Activated CD8-positive, alpha-beta memory T cell treated with anti-CD3 and anti-CD28 coated beads, Interleukin-2, amount 10 ng/mL, durations not matched to agents 7 days and 5 days (primary cell): Measurements from ENCODE around the gene SHC2. TPM values are rescaled to one million over a fixed set of nuclear protein-coding genes. Genes with fewer than 3 reads are reported as not detected.

Source experiments
- ATAC-seq: fragments of 150-1000 bp; cut with Tn5 transposase; one replicate; pipeline ENCODE4 v1.10.0; 2021; ENCODE audit warnings: moderate library complexity
- CTCF ChIA-PET: fragments of 350-600 bp; sonication (Branson Sonifier 250); formaldehyde crosslinking; loops from one replicate; lab custom pipeline; 2021; ENCODE audit warnings: antibody characterized with exemption; lab: Charles Lee
- DNase-seq: peaks from one replicate; pipeline ENCODE4 v3.0.0-alpha.2; 2020
- H3K27ac Mint-ChIP-seq: one replicate; pipeline ENCODE4 v1.8.0; 2021; ENCODE audit warnings: mild to moderate bottlenecking, mixed read lengths
- H3K27me3 Mint-ChIP-seq: one replicate; pipeline ENCODE4 v1.8.0; 2021; ENCODE audit warnings: mixed read lengths
- H3K36me3 Mint-ChIP-seq: one replicate; pipeline ENCODE4 v1.8.0; 2021; ENCODE audit warnings: mild to moderate bottlenecking, mixed read lengths
- H3K4me1 Mint-ChIP-seq: one replicate; pipeline ENCODE4 v1.8.0; 2021; ENCODE audit warnings: mixed read lengths
- H3K4me3 Mint-ChIP-seq: one replicate; pipeline ENCODE4 v1.8.0; 2021; ENCODE audit warnings: mild to moderate bottlenecking, moderate library complexity, mixed read lengths
- H3K9me3 Mint-ChIP-seq: one replicate; pipeline ENCODE4 v1.8.0; 2022; ENCODE audit warnings: low read depth, mixed read lengths
- total RNA-seq, 2 experiments: library from RNA; stranded (reverse); gene quantifications; one replicate each; pipeline ENCODE4 v1.2.3, GENCODE V29; 2021

SHC2 gene
- total RNA-seq, 2 experiments from 2014 or later: not detected

DNA sequence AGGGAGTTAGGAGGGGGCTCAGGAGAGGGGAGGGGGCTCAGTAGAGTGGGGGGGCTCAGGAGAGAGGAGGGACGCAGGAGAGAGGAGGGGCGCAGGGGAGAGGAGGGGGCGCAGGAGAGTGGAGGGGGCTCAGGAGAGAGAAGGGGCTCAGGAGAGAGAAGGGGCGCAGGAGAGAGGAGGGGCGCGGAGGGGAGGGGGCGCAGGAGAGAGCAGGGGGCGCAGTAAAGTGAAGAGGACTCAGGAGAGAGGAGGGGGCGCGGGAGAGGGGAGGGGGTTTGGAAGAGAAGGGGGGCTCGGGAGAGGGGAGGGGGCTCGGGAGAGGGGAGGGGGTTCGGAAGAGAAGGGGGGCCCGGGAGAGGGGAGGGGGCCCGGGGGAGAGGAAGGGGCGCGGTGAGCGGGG is 36.2 kb upstream of the SHC2 start:
- DNase-seq (no peak), ATAC-seq (no peak)
- Mint-ChIP-seq H3K36me3 (peaks cover 3% of the 10 kb centered on the region), H3K4me3 (no peak overlapping the region), H3K27me3 (peaks cover 18% of the 10 kb centered on the region), H3K4me1 (peaks cover 2% of the 10 kb centered on the region), H3K9me3 (peaks cover 3% of the 10 kb centered on the region), H3K27ac (no peak overlapping the region)
- CTCF ChIA-PET: no interaction called here

DNA sequence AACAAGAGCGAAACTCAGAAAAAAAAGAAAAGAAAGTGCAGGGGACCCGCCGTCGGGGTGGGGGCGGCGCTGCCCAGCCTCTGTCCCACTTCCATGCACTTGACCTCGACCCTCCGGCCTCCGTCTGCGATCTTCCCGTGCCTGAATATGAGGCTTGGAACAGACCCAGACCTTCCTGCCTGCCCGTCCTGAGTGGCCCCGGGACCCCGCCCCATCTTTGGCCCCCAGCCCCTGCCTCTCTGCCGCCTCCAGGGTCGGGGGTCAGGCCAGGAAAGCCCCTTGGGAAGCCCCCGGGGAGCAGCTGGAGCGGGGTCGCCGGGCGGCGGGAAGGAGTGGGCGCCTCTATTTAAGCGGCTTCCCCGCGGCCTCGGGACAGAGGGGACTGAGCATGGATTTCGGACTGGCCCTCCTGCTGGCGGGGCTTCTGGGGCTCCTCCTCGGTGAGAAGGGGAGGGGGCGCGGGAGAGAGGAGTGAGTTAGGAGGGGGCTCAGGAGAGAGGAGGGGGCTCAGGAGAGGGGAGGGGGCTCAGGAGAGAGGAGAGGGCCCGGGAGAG is 35.4 kb upstream of the SHC2 start, which contains the start of gene MADCAM1:
Gene MADCAM1, plus strand, starts transcription at position 375 of the 554 bp plus-strand sequence. Its CDS starts 14 bp downstream, at position 389.
- Mint-ChIP-seq H3K27me3 (peaks cover 18% of the 10 kb centered on the region), H3K9me3 (peaks cover 3% of the 10 kb centered on the region), H3K27ac (no peak within 1 kb of the TSS), H3K4me3 (no peak within 1 kb of the TSS), H3K4me1 (peaks cover 2% of the 10 kb centered on the region), H3K36me3 (peaks cover 3% of the 10 kb centered on the region)
- CTCF ChIA-PET: interaction anchor here (1.1 to 3.1 kb wide), 6 partner anchors 8 to 35 kb away, joined by 3 to 23 read pairs (median 6); partner anchors contain the start of gene CDC34
- DNase-seq: no peak
- no peak for ATAC-seq

DNA sequence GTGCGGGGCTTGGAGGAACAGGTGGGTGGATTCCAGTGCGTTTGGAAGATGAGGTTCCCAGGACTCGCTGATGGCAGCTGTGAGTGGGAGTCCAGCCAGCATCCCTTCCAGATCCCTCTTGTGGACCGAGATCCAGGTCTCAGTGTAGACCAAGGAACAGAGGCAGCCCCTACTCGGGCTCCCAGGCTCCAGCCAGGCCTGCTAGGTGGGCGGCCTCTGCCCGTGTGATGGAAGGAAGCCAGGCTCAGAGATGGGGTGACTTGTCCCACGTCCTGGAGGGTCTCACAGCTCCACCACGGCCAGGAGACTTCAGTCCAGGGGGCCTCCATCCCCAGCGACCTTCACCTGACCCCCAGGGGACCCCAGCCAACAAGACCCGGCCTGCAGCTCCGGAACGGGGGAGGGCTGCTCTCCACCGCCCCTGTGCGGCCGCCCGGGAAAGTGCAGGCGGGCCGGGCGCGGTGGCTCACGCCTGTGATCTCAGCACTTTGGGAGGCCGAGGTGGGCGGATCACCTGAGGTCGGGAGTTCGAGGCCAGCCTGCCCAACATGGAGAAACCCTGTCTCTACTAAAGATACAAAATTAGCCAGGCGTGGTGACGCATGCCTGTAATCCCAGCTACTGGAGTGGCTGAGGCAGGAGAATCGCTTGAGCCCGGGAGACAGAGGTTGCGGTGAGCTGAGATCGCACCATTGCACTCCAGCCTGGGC is 34.7 kb upstream of the SHC2 start:
- Mint-ChIP-seq H3K27me3 (peaks cover 18% of the 10 kb centered on the region), H3K27ac (no peak overlapping the region), H3K4me3 (no peak overlapping the region), H3K9me3 (peaks cover 3% of the 10 kb centered on the region), H3K4me1 (peaks cover 2% of the 10 kb centered on the region), H3K36me3 (peaks cover 3% of the 10 kb centered on the region)
- ATAC-seq: peak; percentile 40
- DNase-seq: peak; percentile 66
- CTCF ChIA-PET: interaction anchor here (1.1 to 3.1 kb wide), 6 partner anchors 8 to 36 kb away, joined by 3 to 23 read pairs (median 6); partner anchors contain the start of gene CDC34

DNA sequence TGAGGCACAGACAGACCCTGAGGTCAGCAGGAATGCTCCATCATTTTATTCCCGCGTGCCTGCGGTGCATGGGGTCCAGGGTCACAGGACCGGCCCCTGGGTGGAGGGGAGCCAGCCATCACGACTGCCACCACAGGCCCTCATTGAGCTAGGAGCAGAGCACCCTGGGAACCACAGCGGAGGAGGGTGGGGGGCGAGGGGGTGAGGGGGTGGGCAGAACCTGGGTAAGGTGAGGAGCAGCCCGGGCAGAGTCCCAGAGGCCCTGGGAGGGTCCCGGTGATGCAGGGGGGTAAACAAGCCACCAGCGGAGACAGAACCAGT is 34.2 kb upstream of the SHC2 start:
- no peak overlapping the region for H3K4me3 Mint-ChIP-seq
- no peak for DNase-seq
- no peak overlapping the region for H3K27ac Mint-ChIP-seq
- peaks cover 18% of the 10 kb centered on the region for H3K27me3 Mint-ChIP-seq
- H3K36me3 Mint-ChIP-seq: peaks cover 3% of the 10 kb centered on the region
- peaks cover 3% of the 10 kb centered on the region for H3K9me3 Mint-ChIP-seq
- CTCF ChIA-PET: interaction anchor here (1.1 to 3.1 kb wide), 5 partner anchors 9 to 37 kb away, joined by 3 to 23 read pairs (median 5); partner anchors contain the start of gene CDC34
- no peak for ATAC-seq
- H3K4me1 Mint-ChIP-seq: peaks cover 5% of the 10 kb centered on the region

DNA sequence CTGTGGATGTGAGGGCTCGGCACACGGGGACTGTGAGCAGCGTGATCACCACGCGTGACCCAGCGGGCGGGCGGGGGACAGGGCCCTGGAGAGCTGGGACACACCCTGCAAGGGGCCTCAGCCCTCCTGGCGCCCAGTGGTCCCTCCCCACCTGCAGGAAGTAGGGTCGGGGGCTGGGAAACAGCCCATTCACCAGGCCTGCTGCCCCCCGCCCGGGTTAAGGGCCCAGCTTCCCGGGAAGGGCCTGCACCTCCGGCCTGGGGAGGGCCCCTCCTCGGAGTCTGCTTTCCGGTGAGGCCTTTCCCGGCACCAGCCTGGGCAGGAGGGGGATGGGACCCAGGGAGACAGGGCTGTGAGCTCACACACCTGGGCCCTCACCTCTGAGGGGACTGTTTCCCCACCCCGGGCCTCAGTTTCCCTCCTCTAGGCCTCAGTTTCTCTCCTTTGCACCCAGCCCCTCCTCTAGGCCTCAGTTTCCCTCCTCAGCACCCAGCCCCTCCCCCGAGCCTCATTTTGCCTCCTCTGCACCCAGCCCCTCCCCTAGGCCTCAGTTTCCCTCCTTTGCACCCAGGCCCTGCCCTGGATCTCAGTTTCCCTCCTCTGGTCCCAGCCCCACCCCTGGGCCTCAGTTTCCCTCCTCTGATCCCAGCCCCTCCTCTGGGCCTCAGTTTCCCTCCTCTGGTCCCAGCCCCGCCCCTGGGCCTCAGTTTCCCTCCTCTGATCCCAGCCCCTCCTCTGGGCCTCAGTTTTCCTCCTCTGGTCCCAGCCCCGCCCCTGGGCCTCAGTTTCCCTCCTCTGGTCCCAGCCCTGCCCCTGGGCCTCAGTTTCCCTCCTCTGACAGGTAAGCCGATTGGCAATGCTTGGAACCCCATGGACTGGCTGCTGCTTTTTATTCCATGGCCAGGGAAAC is 33.6 kb upstream of the SHC2 start:
- Mint-ChIP-seq H3K9me3 (peaks cover 3% of the 10 kb centered on the region), H3K27me3 (peaks cover 17% of the 10 kb centered on the region), H3K4me3 (no peak overlapping the region), H3K27ac (no peak overlapping the region), H3K36me3 (peaks cover 3% of the 10 kb centered on the region), H3K4me1 (peaks cover 7% of the 10 kb centered on the region)
- CTCF ChIA-PET: interaction anchor here (3.1 kb wide), 1 partner anchor 11 kb away, joined by 23 read pairs; no protein-coding TSS in a partner anchor
- DNase-seq: peak; percentile 39
- ATAC-seq: no peak

DNA sequence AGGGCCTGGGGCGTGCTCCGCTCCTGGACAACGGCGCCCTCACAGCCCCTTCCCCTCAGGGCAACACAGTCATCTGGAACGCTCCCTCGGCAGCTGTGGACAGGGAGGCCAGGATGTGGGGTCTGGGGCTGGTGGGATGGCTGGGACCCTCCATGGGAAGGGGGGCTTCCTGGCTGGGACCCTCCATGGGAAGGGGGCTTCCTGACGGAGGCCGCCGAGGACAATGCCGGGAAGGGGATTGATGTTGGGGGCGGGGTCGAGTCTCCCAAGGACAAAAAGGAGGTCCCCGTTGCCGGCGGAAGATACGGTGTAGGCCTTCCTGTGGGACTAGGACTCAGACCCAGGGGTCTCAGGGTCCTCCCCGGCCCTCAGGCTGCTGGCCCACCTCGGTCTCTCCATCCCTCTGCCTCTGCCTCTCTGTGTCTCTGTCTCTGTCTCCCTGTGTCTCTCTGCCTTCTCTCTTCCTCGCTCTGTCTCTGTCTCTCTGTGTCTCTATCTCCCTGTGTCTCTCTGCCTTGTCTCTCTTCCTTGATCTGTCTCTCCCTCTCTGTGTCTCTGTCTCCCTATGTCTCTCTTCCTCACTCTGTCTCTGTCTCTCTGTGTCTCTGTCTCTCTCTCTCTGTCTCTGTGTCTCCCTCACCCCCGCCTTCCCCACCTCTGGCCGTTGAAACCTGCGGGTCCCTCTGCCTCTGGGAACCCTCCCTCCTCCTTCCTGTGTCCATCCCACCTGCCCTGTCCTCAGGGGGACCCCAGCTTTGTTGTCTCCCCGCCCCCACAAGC is 32.7 kb upstream of the SHC2 start:
- CTCF ChIA-PET: interaction anchor here (3.1 kb wide), 1 partner anchor 12 kb away, joined by 23 read pairs; no protein-coding TSS in a partner anchor
- Mint-ChIP-seq H3K27me3 (peaks cover 12% of the 10 kb centered on the region), H3K27ac (no peak overlapping the region), H3K4me1 (peaks cover 8% of the 10 kb centered on the region), H3K9me3 (peaks cover 3% of the 10 kb centered on the region), H3K4me3 (no peak overlapping the region), H3K36me3 (peaks cover 3% of the 10 kb centered on the region)
- DNase-seq: no peak
- ATAC-seq: no peak

DNA sequence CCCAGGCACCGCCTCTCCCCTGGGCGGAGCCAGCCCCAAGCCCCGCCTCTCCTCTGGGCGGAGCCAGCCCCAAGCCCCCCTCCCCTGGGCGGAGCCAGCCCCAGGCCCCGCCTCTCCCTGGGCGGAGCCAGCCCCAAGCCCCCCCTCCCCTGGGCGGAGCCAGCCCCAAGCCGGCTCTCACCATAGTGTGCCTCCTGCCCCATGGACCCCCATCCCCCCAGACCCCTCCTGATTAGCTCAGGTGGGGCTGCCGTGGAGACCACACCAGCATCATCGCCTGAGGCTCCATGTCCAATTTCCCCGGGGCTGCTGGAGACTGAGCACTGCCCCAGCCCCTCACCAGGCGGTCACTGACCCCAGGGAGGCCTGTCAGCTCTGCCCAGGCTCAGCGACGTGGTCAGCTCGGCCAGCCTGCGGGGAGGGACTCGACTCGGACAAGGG is 31.3 kb upstream of the SHC2 start:
- Mint-ChIP-seq H3K36me3 (peaks cover 3% of the 10 kb centered on the region), H3K4me3 (no peak overlapping the region), H3K27ac (no peak overlapping the region), H3K9me3 (peaks cover 3% of the 10 kb centered on the region), H3K4me1 (peaks cover 11% of the 10 kb centered on the region), H3K27me3 (peaks cover 6% of the 10 kb centered on the region)
- DNase-seq (no peak), ATAC-seq (peak; percentile 8)
- CTCF ChIA-PET: interaction anchor here (2.6 kb wide), 1 partner anchor 19 kb away, joined by 9 read pairs; no protein-coding TSS in a partner anchor

DNA sequence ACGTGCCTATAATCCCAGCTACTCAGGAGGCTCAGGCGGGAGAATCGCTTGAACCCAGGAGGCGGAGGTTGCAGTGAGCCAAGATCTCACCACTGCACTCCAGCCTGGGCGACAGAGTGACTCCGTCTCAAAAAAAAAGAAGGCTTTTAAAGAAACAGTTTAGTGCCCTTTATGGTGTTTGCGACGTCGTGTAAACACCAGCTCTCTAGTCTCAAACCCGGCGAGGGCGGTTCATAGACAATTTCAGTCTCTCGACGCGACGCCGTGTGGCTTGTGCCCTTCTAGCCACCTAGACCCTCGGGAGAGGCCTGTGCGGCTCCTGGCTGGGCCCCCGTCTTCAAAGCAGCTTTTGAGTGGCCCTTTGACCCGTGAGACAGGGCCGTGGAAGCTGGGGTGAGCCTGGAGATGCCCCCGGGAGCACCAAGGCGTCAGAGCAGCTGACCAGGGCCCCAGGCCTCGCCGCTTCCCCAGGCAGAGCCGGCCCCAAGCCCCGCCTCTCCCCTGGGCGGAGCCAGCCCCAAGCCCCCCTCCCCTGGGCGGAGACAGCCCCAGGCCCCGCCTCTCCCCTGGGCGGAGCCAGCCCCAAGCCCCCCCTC is 30.4 kb upstream of the SHC2 start:
- H3K27ac Mint-ChIP-seq: no peak overlapping the region
- peaks cover 6% of the 10 kb centered on the region for H3K27me3 Mint-ChIP-seq
- no peak overlapping the region for H3K4me3 Mint-ChIP-seq
- CTCF ChIA-PET: interaction anchor here (0.7 to 2.6 kb wide), 3 partner anchors 15 to 48 kb away, joined by 3 to 9 read pairs (median 7); no protein-coding TSS in a partner anchor
- no peak for ATAC-seq
- H3K9me3 Mint-ChIP-seq: peaks cover 3% of the 10 kb centered on the region
- peaks cover 11% of the 10 kb centered on the region for H3K4me1 Mint-ChIP-seq
- peak; percentile 41 for DNase-seq
- peaks cover 3% of the 10 kb centered on the region for H3K36me3 Mint-ChIP-seq

DNA sequence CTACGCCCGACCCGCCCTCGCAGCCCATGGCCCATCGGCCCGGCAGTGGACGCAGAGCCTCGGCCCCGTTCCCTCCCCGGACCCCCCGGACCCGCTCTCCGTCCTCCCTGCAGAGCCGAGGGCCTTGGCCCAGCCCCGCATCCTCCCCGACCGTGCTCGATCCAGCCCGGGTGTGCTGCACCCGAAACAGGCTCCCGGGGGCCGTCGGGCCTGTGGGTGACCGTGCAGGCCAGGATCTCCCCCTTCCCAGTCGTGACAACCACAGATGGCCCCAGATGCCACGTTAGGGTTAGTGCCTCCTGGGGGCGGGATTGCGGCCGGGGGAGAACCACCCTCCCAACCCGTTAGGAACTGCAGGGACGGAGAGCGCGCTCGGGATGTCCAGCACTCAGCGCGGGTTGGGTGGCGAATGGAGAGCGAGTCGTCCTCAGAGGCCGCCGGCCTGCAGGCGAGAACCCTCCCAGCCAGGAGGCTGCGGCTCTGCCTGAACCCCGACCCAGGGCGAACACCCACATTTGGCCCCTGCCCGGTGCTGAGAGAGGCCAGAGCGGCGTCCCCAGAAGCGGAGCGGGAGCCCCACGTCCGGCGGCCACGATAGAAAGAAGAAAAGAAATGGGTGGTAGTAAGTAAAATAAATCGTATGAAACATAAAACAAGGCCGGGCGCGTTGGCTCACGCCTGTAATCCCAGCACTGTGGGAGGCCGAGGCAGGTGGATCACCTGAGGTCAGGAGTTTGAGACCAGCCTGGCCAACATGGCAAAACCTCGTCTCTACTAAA is 28.8 kb upstream of the SHC2 start:
- Mint-ChIP-seq H3K36me3 (peaks cover 3% of the 10 kb centered on the region), H3K27me3 (peaks cover 13% of the 10 kb centered on the region), H3K27ac (peak overlapping the region; percentile 82), H3K9me3 (peaks cover 3% of the 10 kb centered on the region), H3K4me1 (peaks cover 11% of the 10 kb centered on the region), H3K4me3 (peak overlapping the region; percentile 75)
- CTCF ChIA-PET: interaction anchor here (0.9 to 2.3 kb wide), 4 partner anchors 17 to 145 kb away, joined by 6 to 22 read pairs (median 10); partner anchors contain the start of genes MIER2 and TPGS1
- no peak for DNase-seq
- ATAC-seq: peak; percentile 32

DNA sequence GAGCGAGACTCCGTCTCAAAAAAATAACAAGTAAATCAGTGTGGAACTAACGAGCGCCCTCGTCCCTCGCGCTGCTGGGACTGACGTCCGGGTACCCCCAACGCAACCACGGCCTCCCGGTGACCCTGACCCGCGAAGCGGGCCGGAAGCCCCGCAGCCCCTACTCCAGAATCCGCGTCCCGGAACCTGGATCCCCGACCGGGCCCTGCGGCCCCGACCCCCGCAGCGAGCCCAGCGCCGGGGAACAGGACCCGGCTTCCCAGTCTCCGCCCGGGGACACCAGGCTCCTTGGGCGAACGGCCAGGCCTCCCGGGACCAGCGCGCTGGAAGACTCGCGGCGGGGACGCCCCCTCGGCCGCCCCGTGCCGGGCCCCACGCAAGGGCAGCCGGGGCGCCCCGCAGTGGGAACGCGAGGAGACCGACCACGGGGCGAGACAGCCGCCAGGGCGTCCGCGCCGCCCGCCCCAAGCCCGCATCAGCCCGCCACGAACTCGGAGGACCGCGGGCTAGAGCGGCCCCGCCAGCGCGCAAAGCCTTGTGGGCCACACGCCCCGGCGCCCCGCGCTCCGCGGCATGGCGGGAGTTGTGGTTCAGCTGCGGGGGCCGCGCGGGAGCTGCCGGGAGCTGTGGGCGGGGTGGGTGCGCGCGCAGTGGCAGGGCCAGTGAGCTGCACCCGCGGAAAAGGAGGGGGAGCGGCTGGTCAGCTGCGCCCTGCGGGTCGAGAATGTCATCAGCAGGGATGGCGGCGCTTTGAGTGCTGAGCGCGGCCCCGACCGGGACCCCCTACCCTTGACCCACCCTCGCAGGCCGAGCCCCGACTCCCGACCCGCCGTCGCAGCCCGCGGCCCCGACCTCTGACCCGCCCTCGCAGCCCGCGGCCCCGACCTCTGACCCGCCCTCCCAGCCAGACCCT is 27.9 kb upstream of the SHC2 start:
- H3K27ac Mint-ChIP-seq: peak overlapping the region; percentile 82
- DNase-seq (peak; percentile 93), ATAC-seq (peak; percentile 86)
- H3K27me3 Mint-ChIP-seq: peaks cover 13% of the 10 kb centered on the region
- peaks cover 2% of the 10 kb centered on the region for H3K36me3 Mint-ChIP-seq
- peaks cover 2% of the 10 kb centered on the region for H3K9me3 Mint-ChIP-seq
- CTCF ChIA-PET: interaction anchor here (0.9 to 2.3 kb wide), 3 partner anchors 18 to 144 kb away, joined by 6 to 22 read pairs (median 13); partner anchors contain the start of genes MIER2 and TPGS1
- peak overlapping the region; percentile 75 for H3K4me3 Mint-ChIP-seq
- peaks cover 10% of the 10 kb centered on the region for H3K4me1 Mint-ChIP-seq
